Bone marrow (tissue), 2 donors: ENCODE data around the gene QPCTL.
"Not testable (repeated sequence)": the region's sequence is repeated elsewhere in the genome, so short reads cannot be mapped to it uniquely, and the experiment has no call there.

Experiments
- DNase-seq, 2 donors: peaks; one replicate each; lab custom pipeline; 2025; lab: John Stamatoyannopoulos, UW

The QPCTL gene

GRCh38 chr19:45676851-45677263 is 15.6 kb upstream of the QPCTL start:
- DNase-seq: no peak

- peak in 1 of 2 donors; percentile 3 for DNase-seq
Measured at GRCh38 chr19:45677351-45678230, 14.9 kb upstream of the QPCTL start.

- peak; percentile 31 to 54 for DNase-seq
Measured at GRCh38 chr19:45681391-45682015, 11.0 kb upstream of the QPCTL start.

- DNase-seq: no peak
Measured at GRCh38 chr19:45682117-45682516, 10.3 kb upstream of the QPCTL start.

GRCh38 chr19:45682908-45683307 is 9.6 kb upstream of the QPCTL start:
- no peak for DNase-seq

GRCh38 chr19:45685045-45685444 is 7.4 kb upstream of the QPCTL start:
- not testable (repeated sequence) for DNase-seq

- no peak for DNase-seq
Measured at GRCh38 chr19:45687599-45687998, 4.9 kb upstream of the QPCTL start.

- peak in 1 of 2 donors; percentile 91 for DNase-seq
Measured at GRCh38 chr19:45691516-45692186, 815 bp upstream of the QPCTL start, which contains the start of gene SNRPD2. SNRPD2 (minus strand) TSS chr19:45691953; CDS start chr19:45691888, 65 bp downstream.

- peak in 1 of 2 donors; percentile 68 for DNase-seq
Measured at GRCh38 chr19:45693106-45693788, 781 bp downstream of the QPCTL start.

- no peak for DNase-seq
Measured at GRCh38 chr19:45701676-45702075, 9.2 kb downstream of the QPCTL start.

- DNase-seq: no peak
Measured at GRCh38 chr19:45705115-45705514, 12.6 kb downstream of the QPCTL start.

GRCh38 chr19:45705710-45706415 is 13.4 kb downstream of the QPCTL start:
- DNase-seq: no peak

- DNase-seq: no peak
Measured at GRCh38 chr19:45710356-45711130, 18.1 kb downstream of the QPCTL start.

GRCh38 chr19:45711851-45712698 is 19.6 kb downstream of the QPCTL start:
- no peak for DNase-seq

GRCh38 chr19:45712699-45713067 is 20.2 kb downstream of the QPCTL start:
- no peak for DNase-seq

GRCh38 chr19:45713141-45713540 is 20.7 kb downstream of the QPCTL start:
- no peak for DNase-seq

- no peak for DNase-seq
Measured at GRCh38 chr19:45715139-45715538, 22.7 kb downstream of the QPCTL start.

GRCh38 chr19:45716359-45717130 is 24.1 kb downstream of the QPCTL start:
- DNase-seq: no peak
